ENCODE measurements around the gene C17orf75. TPM values are rescaled to one million over a fixed set of nuclear protein-coding genes. Genes with fewer than 3 reads are reported as not detected.
A peak's percentile ranks its signal among the peaks of the same experiment; 100 is the strongest.

The C17orf75 gene
- total and polyA plus RNA-seq, 4 donors = 8.5 to 23.4 (median 15.3) TPM

DNA sequence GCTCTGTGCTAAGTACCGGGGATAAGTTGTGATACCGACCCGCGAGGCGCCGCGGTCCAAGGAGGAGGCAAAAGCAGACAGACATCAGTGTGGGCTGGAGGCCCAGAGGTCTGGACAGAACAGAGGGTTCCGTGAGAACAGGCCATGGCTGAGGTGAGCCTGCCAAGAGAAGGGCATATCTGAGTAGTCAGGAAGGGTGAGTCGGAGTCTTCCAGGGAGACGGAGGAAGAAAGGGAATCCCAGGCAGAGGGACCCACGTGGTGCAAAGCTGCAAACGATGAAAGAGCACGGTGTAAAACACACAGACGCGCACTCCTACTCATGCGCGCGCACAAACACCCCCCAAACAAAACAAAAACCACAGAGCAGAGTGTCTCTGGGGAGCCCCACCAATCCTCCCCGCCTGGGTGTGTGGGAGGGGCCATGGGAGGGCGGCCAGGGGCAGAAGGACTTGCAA lies 58.2 kb downstream of the C17orf75 start:
- Histone ChIP-seq H3K27ac (ENCODE audit: low read depth in 1 of 2, low read length in 1 of 2) (no peak overlapping the region), H3K9ac (ENCODE audit: insufficient read depth in 1 of 2, low read length in 2 of 2) (no peak overlapping the region), H3K9me3 (ENCODE audit: control insufficient read depth in 4 of 4, insufficient read depth in 3 of 4, low read length in 3 of 4) (no peaks in the 10 kb centered on the region), H3K4me1 (ENCODE audit: control insufficient read depth in 5 of 5, insufficient read depth in 5 of 5, low read length in 5 of 5) (peaks cover 0 to 5% (median 0%) of the 10 kb centered on the region in 5 donors), H3K27me3 (ENCODE audit: control insufficient read depth in 3 of 3, insufficient read depth in 3 of 3, low read length in 2 of 3) (peaks cover 0 to 3% (median 0%) of the 10 kb centered on the region in 3 donors), H3K36me3 (ENCODE audit: control insufficient read depth in 4 of 4, insufficient read depth in 4 of 4, low read length in 4 of 4) (no peaks in the 10 kb centered on the region), H3K4me3 (no peak overlapping the region)
- DNase-seq (no peak), ATAC-seq (ENCODE audit: insufficient read depth, low FRiP score) (no peak)
- TF ChIP-seq, protein P1, sequence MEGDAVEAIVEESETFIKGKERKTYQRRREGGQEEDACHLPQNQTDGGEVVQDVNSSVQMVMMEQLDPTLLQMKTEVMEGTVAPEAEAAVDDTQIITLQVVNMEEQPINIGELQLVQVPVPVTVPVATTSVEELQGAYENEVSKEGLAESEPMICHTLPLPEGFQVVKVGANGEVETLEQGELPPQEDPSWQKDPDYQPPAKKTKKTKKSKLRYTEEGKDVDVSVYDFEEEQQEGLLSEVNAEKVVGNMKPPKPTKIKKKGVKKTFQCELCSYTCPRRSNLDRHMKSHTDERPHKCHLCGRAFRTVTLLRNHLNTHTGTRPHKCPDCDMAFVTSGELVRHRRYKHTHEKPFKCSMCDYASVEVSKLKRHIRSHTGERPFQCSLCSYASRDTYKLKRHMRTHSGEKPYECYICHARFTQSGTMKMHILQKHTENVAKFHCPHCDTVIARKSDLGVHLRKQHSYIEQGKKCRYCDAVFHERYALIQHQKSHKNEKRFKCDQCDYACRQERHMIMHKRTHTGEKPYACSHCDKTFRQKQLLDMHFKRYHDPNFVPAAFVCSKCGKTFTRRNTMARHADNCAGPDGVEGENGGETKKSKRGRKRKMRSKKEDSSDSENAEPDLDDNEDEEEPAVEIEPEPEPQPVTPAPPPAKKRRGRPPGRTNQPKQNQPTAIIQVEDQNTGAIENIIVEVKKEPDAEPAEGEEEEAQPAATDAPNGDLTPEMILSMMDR (IDR thresholded peaks at IDR 0.05; ENCODE audit: control extremely low read depth, extremely low read depth) = no peak
- WGBS, 2 donors = 64 to 78% methylated on average over 19 to 20 of the region's 20 CpGs

- WGBS, 2 donors = 58 to 87% methylated on average over 9 of the region's 9 CpGs
These were observed 60.9 kb downstream of the C17orf75 start for GRCh38 chr17:32281011-32281451.

GRCh38 chr17:32279891-32280716 lies 61.9 kb downstream of the C17orf75 start:
- TF ChIP-seq, protein P1 (IDR thresholded peaks at IDR 0.05; ENCODE audit: control extremely low read depth, extremely low read depth) = no peak
- ATAC-seq (ENCODE audit: insufficient read depth, low FRiP score) (no peak), DNase-seq (no peak)
- H3K36me3 ChIP-seq (ENCODE audit: control insufficient read depth in 4 of 4, insufficient read depth in 4 of 4, low read length in 4 of 4) = no peaks in the 10 kb centered on the region
- H3K27me3 ChIP-seq (ENCODE audit: control insufficient read depth in 3 of 3, insufficient read depth in 3 of 3, low read length in 2 of 3) = peaks cover 0 to 4% (median 0%) of the 10 kb centered on the region in 3 donors
- no peaks in the 10 kb centered on the region for H3K9me3 ChIP-seq (ENCODE audit: control insufficient read depth in 4 of 4, insufficient read depth in 3 of 4, low read length in 3 of 4)
- no peak overlapping the region for H3K4me3 ChIP-seq
- WGBS, 2 donors = 85 to 87% methylated on average over 21 of the region's 21 CpGs
- no peak overlapping the region for H3K9ac ChIP-seq (ENCODE audit: insufficient read depth in 1 of 2, low read length in 2 of 2)
- no peak overlapping the region for H3K27ac ChIP-seq (ENCODE audit: low read depth in 1 of 2, low read length in 1 of 2)
- peaks cover 0 to 8% (median 0%) of the 10 kb centered on the region in 5 donors for H3K4me1 ChIP-seq (ENCODE audit: control insufficient read depth in 5 of 5, insufficient read depth in 5 of 5, low read length in 5 of 5)

More at GRCh38 chr17:32281011-32281451, 60.9 kb downstream of the C17orf75 start:
- DNase-seq (peak in 2 of 3 donors; percentile 30 to 56), ATAC-seq (ENCODE audit: insufficient read depth, low FRiP score) (no peak)
- Histone ChIP-seq H3K9ac (ENCODE audit: insufficient read depth in 1 of 2, low read length in 2 of 2) (no peak overlapping the region), H3K4me3 (no peak overlapping the region), H3K27ac (ENCODE audit: low read depth in 1 of 2, low read length in 1 of 2) (no peak overlapping the region), H3K4me1 (ENCODE audit: control insufficient read depth in 5 of 5, insufficient read depth in 5 of 5, low read length in 5 of 5) (peaks cover 0 to 5% (median 0%) of the 10 kb centered on the region in 5 donors), H3K27me3 (ENCODE audit: control insufficient read depth in 3 of 3, insufficient read depth in 3 of 3, low read length in 2 of 3) (peaks cover 0 to 4% (median 0%) of the 10 kb centered on the region in 3 donors), H3K36me3 (ENCODE audit: control insufficient read depth in 4 of 4, insufficient read depth in 4 of 4, low read length in 4 of 4) (no peaks in the 10 kb centered on the region), H3K9me3 (ENCODE audit: control insufficient read depth in 4 of 4, insufficient read depth in 3 of 4, low read length in 3 of 4) (no peaks in the 10 kb centered on the region)
- TF ChIP-seq, protein P1 (IDR thresholded peaks at IDR 0.05; ENCODE audit: control extremely low read depth, extremely low read depth) = no peak

Measured in lung (tissue), 12 donors.